Breast epithelium (tissue), 3 donors: Measurements from ENCODE around the gene TRIP6.

ENCODE experiments used
- POLR2A ChIP-seq: fragments of 450-650 bp; IDR thresholded peaks from one replicate; pipeline ENCODE4 v1.6.1; 2016; ENCODE audit warnings: antibody characterized with exemption, mild to moderate bottlenecking, moderate library complexity
- TF ChIP-seq, protein P1 (sequence below), 3 donors: fragments of 450-650 bp; IDR thresholded peaks; one replicate each; pipeline ENCODE4 v1.5.1; 2016 to 2017; ENCODE audit warnings: antibody characterized with exemption in 3 of 3, mild to moderate bottlenecking in 3 of 3, moderate library complexity in 3 of 3

DNA sequence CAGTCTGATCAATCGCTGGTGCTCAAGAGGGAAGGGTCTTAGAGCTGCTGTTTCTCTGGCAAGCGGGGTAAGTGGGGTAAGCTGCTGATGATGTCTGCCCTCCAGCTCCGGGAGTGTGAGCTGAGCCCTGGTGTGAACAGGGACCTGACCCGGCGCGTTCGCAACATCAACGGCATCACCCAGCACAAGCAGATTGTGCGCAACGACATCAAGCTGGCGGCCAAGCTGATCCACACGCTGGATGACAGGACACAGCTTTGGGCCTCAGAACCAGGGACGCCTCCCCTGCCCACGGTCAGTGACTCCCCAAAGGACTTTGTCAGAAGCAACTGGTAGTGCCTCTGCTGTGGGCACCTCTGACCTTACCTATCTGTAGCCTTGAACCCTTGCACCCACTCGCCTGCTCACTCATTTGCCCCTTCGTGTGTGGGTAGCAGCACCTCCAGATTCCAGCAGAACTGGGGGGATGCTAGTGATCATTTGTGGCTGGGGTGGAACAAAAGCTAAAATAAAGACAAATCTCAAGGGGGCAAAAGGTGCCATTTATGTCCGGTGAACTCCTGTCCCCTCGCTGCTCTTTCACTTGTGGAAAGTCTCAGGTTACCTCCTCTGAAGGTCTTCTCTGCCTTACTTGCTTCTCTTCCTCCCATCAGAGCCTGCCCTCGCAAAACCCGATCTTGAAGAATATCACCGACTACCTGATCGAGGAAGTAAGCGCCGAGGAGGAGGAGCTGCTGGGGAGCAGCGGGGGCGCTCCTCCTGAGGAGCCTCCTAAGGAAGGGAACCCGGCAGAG lies 19.2 kb downstream of the TRIP6 start:
- TF ChIP-seq, protein P1, sequence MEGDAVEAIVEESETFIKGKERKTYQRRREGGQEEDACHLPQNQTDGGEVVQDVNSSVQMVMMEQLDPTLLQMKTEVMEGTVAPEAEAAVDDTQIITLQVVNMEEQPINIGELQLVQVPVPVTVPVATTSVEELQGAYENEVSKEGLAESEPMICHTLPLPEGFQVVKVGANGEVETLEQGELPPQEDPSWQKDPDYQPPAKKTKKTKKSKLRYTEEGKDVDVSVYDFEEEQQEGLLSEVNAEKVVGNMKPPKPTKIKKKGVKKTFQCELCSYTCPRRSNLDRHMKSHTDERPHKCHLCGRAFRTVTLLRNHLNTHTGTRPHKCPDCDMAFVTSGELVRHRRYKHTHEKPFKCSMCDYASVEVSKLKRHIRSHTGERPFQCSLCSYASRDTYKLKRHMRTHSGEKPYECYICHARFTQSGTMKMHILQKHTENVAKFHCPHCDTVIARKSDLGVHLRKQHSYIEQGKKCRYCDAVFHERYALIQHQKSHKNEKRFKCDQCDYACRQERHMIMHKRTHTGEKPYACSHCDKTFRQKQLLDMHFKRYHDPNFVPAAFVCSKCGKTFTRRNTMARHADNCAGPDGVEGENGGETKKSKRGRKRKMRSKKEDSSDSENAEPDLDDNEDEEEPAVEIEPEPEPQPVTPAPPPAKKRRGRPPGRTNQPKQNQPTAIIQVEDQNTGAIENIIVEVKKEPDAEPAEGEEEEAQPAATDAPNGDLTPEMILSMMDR (IDR thresholded peaks at IDR 0.05): no peak
- no peak for TF ChIP-seq POLR2A
